ENCODE data around the gene MUSK.

The MUSK gene

DNA sequence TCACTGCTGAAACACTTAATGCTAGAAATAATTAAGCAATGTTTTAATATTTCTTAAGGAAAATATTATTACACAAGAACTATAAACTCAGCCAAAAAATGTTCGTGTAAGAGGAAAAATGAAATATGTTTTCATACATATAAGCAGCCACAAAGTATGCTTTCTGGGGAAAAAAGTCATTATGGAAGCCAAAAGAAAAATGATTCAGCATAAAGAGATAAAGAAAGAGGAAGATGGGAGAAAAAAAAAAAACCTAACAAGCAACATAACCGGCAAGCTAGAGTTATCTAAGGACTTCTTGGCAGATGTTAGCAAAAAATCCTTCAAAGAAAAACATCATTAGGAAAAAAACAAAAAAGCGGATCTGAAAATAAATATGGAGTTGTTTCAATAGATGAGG lies 179.1 kb downstream of the MUSK start:
- in situ Hi-C loops (cut with MboI; ENCODE audit: low sequenced_read_pairs), result no loop called here

DNA sequence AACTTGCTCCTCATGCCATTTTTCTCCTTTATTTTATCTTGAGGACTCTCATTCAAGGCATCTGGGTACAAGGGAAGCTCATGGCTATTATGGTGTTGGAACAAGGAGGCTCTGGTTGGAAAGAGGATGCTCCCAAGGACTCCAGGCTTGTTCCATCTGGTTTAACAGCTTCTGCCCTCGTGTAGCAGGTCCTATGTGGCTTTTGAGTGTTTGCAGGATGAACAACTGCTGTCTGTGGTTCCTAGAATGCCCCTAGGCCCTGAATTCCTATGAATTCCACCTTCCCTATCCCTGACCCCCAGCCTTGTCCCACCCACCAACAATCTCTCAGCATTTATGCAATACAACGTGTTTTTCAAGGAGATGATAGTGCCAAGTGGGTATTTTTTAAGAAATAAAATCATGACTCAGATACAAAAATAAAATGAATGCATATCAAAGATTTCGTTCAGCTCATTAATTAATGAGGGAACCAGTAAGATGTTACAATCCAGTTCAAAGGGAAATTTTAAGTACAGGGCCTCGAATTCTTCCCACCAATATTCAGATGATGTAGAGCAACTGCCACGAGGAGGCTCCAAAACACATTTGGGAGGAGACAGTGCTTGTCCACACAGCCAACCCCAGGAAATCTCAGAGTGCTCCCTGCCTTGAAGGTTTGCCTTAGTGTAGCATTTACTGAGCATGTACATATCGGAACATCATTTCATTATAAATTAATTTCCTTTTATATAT lies 182.0 kb downstream of the MUSK start:
- in situ Hi-C loops (cut with MboI; ENCODE audit: low sequenced_read_pairs), result no loop called here
